ENCODE data around the gene GRB7.

GRCh38 chr17:39774047-39774446 lies 36.3 kb downstream of the GRB7 start:
- TF ChIP-seq CTCF (IDR thresholded peaks at IDR 0.05) (no peak), POLR2A (IDR thresholded peaks at IDR 0.05) (no peak)
